Heart left ventricle (tissue), 13 donors: ENCODE results near the gene RPL29.

Experiments
- CTCF ChIP-seq, 12 donors: fragments of 200-600 bp; sonication (generic) in 4 of 12; IDR thresholded peaks; one replicate each; pipeline versions ENCODE4 v1.5.0 to v1.8.0; 2018 to 2022; ENCODE audit warnings: antibody characterized with exemption in 12 of 12, mild to moderate bottlenecking in 5 of 12
- POLR2A ChIP-seq, 2 donors: fragments of 450-650 bp; IDR thresholded peaks; one replicate each; pipeline ENCODE4 v1.6.1; 2017; ENCODE audit warnings: antibody characterized with exemption in 2 of 2, mild to moderate bottlenecking in 2 of 2, moderate library complexity in 2 of 2
- donor health status: ischemic (EF 13 %, LVEDD 7.1; RV severe dilation, severe dysfunction).
- donor health status: DM: no; HTN: yes; CAD: no.
- donor health status: DM: no; HTN: no; CAD: no.
- donor health status: ischemic (EF 25% LVEDD 6.9; RV normal size, moderate dysfunction).
- donor health status: ischemic (EF 25% LVEDD 5.7; RV mildly dilated, moderate dysfunction).
- donor health status: ischemic (EF 35%, LVEDD 5.7; RV mildly dilated, moderate dysfunction).
- donor health status: nonischemic (EF 11% LVEDD 7.7; RV severe dilation, severe dysfunction).
- donor health status: DM: yes; HTN: yes; CAD: no.
- donor health status: PGD.
- donor health status: ischemic (EF 29% LVEDD 5.4; RV normal size, mild dysfunction).
- donor health status: nonischemic (EF 23%, LVEDD 6.1; RV moderate dilation, normal function).

GRCh38 chr3:51962854-51963530, 32.7 kb downstream of the RPL29 start:
- TF ChIP-seq CTCF (IDR thresholded peaks at IDR 0.05) (no peak), POLR2A (IDR thresholded peaks at IDR 0.05) (no peak)
